Loucy (cell line): Measurements from ENCODE around the gene CACNG6.

ENCODE experiments used
- H2AFZ ChIP-seq: fragments of 200-600 bp; sonication (generic); 2 replicates; pipeline ENCODE4 v1.6.0; 2016; ENCODE audit warnings: antibody characterized with exemption, mild to moderate bottlenecking, low read length, moderate library complexity
- H3F3A ChIP-seq: fragments of 200-600 bp; 2 replicates; pipeline ENCODE4 v1.6.0; 2016; ENCODE audit warnings: antibody characterized with exemption, low read depth, mild to moderate bottlenecking
- H3K27me3 ChIP-seq: fragments of 200-600 bp; sonication (generic); 2 replicates; pipeline ENCODE4 v1.6.1; 2014; ENCODE audit warnings: low read length, mild to moderate bottlenecking; ENCODE audit not compliant: insufficient read depth, poor library complexity, severe bottlenecking
- H3K36me3 ChIP-seq: fragments of 200-600 bp; sonication (generic); 2 replicates; pipeline ENCODE4 v1.6.1; 2016; ENCODE audit warnings: low read length; ENCODE audit not compliant: insufficient read depth
- H3K4me1 ChIP-seq: fragments of 200-600 bp; sonication (generic); 2 replicates; pipeline ENCODE4 v1.5.1; 2014; ENCODE audit warnings: low read length, mild to moderate bottlenecking; ENCODE audit not compliant: insufficient read depth, poor library complexity, severe bottlenecking
- H3K4me2 ChIP-seq: fragments of 200-600 bp; sonication (generic); 2 replicates; pipeline ENCODE4 v1.6.0; 2014; ENCODE audit warnings: antibody characterized with exemption, low read length, low read depth, mild to moderate bottlenecking; ENCODE audit not compliant: poor library complexity, severe bottlenecking
- H3K4me3 ChIP-seq: fragments of 200-600 bp; sonication (generic); 2 replicates; pipeline ENCODE4 v1.5.1; 2014; ENCODE audit warnings: low read length, mild to moderate bottlenecking, mixed read lengths; ENCODE audit not compliant: poor library complexity, severe bottlenecking
- H3K79me2 ChIP-seq: fragments of 200-600 bp; sonication (generic); 2 replicates; pipeline ENCODE4 v1.6.1; 2014; ENCODE audit warnings: low read length; ENCODE audit not compliant: insufficient read depth
- H3K9ac ChIP-seq: fragments of 200-600 bp; sonication (generic); 2 replicates; pipeline ENCODE4 v1.6.0; 2014; ENCODE audit warnings: mild to moderate bottlenecking, low read depth, low read length, moderate library complexity; ENCODE audit not compliant: poor library complexity, severe bottlenecking
- H3K9me2 ChIP-seq: fragments of 200-600 bp; sonication (generic); replicated peaks from 2 replicates; pipeline ENCODE4 v1.6.1; 2016; ENCODE audit warnings: low read depth, low read length, mixed read lengths
- H3K9me3 ChIP-seq: fragments of 200-600 bp; sonication (generic); 2 replicates; pipeline ENCODE4 v1.6.1; 2014; ENCODE audit warnings: mild to moderate bottlenecking, antibody characterized with exemption, low read length, low read depth; ENCODE audit not compliant: insufficient read depth
- H4K20me1 ChIP-seq: fragments of 200-600 bp; sonication (generic); 2 replicates; pipeline ENCODE4 v1.6.0; 2014; ENCODE audit warnings: antibody characterized with exemption, low read length, mild to moderate bottlenecking; ENCODE audit not compliant: insufficient read depth, poor library complexity, severe bottlenecking
- EZH2phosphoT487 ChIP-seq: fragments of 200-600 bp; IDR thresholded peaks from 2 replicates; pipeline ENCODE4 v1.6.1; 2018; ENCODE audit warnings: antibody characterized with exemption, mild to moderate bottlenecking, moderate library complexity, borderline replicate concordance
- TF ChIP-seq, protein P1 (sequence below): fragments of 200-600 bp; sonication (generic); conservative IDR thresholded peaks from 2 replicates; pipeline ENCODE4 v1.5.1; 2014; ENCODE audit warnings: mild to moderate bottlenecking, antibody characterized with exemption, low read length

Gene CACNG6

DNA sequence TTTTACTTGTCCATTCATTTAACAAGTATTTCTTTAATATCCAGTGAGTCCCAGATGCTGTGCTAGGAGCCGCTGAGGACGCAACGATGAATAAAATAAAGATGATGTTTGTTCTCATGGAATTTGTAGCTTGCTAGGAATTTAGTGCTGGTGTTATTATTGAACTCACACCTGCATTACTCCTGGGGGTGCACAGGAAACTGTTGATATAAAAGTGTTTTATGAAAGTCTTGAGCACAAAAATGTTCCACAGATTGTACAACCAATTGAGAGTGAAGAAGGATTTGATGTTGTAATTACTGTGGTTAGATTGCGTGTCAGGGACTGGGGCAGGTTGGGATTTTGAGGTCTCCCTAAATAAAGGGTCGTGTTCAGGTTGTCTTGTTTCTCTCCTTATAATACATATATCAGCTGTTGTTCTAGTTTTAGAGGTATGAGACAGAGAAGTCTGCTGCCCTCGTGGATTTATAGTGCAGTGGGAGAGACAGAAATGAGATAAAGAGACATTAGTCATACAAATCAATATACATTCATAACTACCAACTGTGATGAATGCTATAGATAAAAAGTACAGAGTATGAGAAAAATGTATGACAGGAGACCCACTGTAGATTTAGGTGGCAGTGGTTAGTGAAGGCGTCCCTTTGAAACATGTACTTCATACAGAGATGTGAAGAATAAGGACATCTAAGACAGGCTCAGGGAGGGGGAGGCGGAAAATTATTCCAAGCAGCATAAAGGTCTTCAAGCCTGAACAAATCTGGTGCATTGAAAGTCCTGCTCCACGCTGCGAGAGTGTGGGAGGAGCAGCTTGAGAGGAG is 11.3 kb downstream of the CACNG6 start:
- Histone ChIP-seq H3K27me3 (no peaks in the 10 kb centered on the region), H3K9me2 (no peaks in the 10 kb centered on the region), H3K79me2 (no peaks in the 10 kb centered on the region), H4K20me1 (no peaks in the 10 kb centered on the region), H3K9ac (no peak overlapping the region), H3F3A (no peaks in the 10 kb centered on the region), H3K4me1 (no peaks in the 10 kb centered on the region), H3K4me2 (no peak overlapping the region), H3K9me3 (no peaks in the 10 kb centered on the region), H3K36me3 (no peaks in the 10 kb centered on the region), H3K4me3 (no peak overlapping the region), H2AFZ (no peak overlapping the region)
- TF ChIP-seq EZH2phosphoT487: no peak

DNA sequence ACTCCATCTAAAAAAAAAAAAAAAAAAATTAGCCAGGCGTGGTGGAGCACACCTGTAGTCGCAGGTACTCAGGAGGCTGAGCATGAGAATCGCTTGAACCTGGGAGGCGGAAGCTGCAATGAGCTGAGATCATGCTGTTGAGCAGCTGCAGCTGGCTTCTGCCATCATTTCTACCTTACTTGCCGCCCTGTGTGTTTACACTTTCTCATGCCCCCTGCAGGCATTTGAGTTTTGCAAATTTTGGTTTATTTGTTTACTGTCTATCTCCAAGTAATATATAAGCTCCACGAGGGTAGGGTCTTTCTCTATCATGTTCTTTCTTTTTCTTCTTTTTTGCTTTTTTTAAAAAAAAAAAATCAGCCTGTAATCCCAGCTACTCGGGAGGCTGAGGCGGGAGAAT is 18.0 kb downstream of the CACNG6 start:
- Histone ChIP-seq H3K27me3 (no peaks in the 10 kb centered on the region), H3K4me3 (no peak overlapping the region), H3F3A (no peaks in the 10 kb centered on the region), H3K9ac (no peak overlapping the region), H2AFZ (no peak overlapping the region), H3K4me2 (no peak overlapping the region), H4K20me1 (no peaks in the 10 kb centered on the region), H3K4me1 (no peaks in the 10 kb centered on the region), H3K36me3 (no peaks in the 10 kb centered on the region), H3K9me3 (no peaks in the 10 kb centered on the region), H3K9me2 (no peaks in the 10 kb centered on the region), H3K79me2 (no peaks in the 10 kb centered on the region)
- TF ChIP-seq, protein P1, sequence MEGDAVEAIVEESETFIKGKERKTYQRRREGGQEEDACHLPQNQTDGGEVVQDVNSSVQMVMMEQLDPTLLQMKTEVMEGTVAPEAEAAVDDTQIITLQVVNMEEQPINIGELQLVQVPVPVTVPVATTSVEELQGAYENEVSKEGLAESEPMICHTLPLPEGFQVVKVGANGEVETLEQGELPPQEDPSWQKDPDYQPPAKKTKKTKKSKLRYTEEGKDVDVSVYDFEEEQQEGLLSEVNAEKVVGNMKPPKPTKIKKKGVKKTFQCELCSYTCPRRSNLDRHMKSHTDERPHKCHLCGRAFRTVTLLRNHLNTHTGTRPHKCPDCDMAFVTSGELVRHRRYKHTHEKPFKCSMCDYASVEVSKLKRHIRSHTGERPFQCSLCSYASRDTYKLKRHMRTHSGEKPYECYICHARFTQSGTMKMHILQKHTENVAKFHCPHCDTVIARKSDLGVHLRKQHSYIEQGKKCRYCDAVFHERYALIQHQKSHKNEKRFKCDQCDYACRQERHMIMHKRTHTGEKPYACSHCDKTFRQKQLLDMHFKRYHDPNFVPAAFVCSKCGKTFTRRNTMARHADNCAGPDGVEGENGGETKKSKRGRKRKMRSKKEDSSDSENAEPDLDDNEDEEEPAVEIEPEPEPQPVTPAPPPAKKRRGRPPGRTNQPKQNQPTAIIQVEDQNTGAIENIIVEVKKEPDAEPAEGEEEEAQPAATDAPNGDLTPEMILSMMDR: no peak
- no peak for TF ChIP-seq EZH2phosphoT487

DNA sequence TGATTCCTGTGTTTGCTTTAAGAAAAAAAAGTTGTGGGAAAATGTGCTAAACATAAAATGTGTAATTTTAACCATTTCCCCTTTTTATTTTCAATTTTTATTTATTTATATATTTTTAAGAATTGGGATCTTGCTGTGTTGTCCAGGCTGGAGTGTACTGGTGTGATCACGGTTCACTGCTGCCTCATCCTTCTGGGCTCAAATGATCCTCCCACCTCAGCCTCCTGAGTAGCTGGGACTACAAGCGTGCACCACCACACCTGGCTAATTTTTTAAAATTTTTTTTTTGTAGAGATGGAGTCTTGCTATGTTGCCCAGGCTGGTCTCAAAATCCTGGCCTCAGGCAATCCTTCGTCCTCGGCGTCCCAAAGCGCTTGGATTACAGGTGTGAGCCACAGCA is 19.0 kb downstream of the CACNG6 start:
- no peak overlapping the region for H3K4me3 ChIP-seq

More for the DNA sequence above, 19.0 kb downstream of the CACNG6 start:
- Histone ChIP-seq H3K4me1 (no peaks in the 10 kb centered on the region), H4K20me1 (no peaks in the 10 kb centered on the region), H3K79me2 (no peaks in the 10 kb centered on the region), H2AFZ (no peak overlapping the region), H3K9me3 (no peaks in the 10 kb centered on the region), H3F3A (no peaks in the 10 kb centered on the region), H3K4me2 (no peak overlapping the region), H3K9me2 (no peaks in the 10 kb centered on the region), H3K9ac (no peak overlapping the region), H3K27me3 (no peaks in the 10 kb centered on the region), H3K36me3 (no peaks in the 10 kb centered on the region)
- TF ChIP-seq, protein P1: no peak
- TF ChIP-seq EZH2phosphoT487: no peak
